Parathyroid adenoma (tissue), 2 donors: ENCODE results near the gene CDC42EP5.
"Not testable (repeated sequence)": the region's sequence is repeated elsewhere in the genome, so short reads cannot be mapped to it uniquely, and the experiment has no call there.

ENCODE experiments used
- H2AFZ ChIP-seq: fragments of 300-600 bp; sonication (generic); one replicate; pipeline ENCODE4 v1.7.0; 2017; ENCODE audit warnings: antibody characterized with exemption, mild to moderate bottlenecking
- H3K27ac ChIP-seq: fragments of 300-600 bp; sonication (generic); one replicate; pipeline ENCODE4 v1.7.0; 2017
- H3K27me3 ChIP-seq: fragments of 300-600 bp; sonication (generic); one replicate; pipeline ENCODE4 v1.7.0; 2017; ENCODE audit warnings: low read length; ENCODE audit not compliant: control insufficient read depth, insufficient read depth
- H3K36me3 ChIP-seq: fragments of 300-600 bp; sonication (generic); one replicate; pipeline ENCODE4 v1.7.0; 2017; ENCODE audit warnings: low read length; ENCODE audit not compliant: control insufficient read depth, insufficient read depth
- H3K4me1 ChIP-seq: fragments of 300-600 bp; sonication (generic); one replicate; pipeline ENCODE4 v1.7.0; 2017; ENCODE audit warnings: control low read depth
- H3K4me2 ChIP-seq: fragments of 300-600 bp; sonication (generic); one replicate; pipeline ENCODE4 v1.7.0; 2017; ENCODE audit warnings: low read length
- H3K4me3 ChIP-seq: fragments of 300-600 bp; sonication (generic); one replicate; pipeline ENCODE4 v1.7.0; 2017; ENCODE audit warnings: low read depth, low read length
- H3K79me2 ChIP-seq: fragments of 300-600 bp; sonication (generic); one replicate; pipeline ENCODE4 v1.7.0; 2017; ENCODE audit warnings: control low read depth
- H3K9ac ChIP-seq: fragments of 300-600 bp; sonication (generic); one replicate; pipeline ENCODE4 v1.7.0; 2017; ENCODE audit warnings: mild to moderate bottlenecking
- H3K9me3 ChIP-seq: fragments of 300-600 bp; sonication (generic); one replicate; pipeline ENCODE4 v1.7.0; 2017; ENCODE audit warnings: low read length; ENCODE audit not compliant: control insufficient read depth
- TF ChIP-seq, protein P1 (sequence below): fragments of 300-600 bp; sonication (generic); IDR thresholded peaks from one replicate; pipeline ENCODE4 v1.7.0; 2017; ENCODE audit warnings: antibody characterized with exemption, mild to moderate bottlenecking
- donor health status: primary hyperparathyroidism.

CDC42EP5 gene

DNA sequence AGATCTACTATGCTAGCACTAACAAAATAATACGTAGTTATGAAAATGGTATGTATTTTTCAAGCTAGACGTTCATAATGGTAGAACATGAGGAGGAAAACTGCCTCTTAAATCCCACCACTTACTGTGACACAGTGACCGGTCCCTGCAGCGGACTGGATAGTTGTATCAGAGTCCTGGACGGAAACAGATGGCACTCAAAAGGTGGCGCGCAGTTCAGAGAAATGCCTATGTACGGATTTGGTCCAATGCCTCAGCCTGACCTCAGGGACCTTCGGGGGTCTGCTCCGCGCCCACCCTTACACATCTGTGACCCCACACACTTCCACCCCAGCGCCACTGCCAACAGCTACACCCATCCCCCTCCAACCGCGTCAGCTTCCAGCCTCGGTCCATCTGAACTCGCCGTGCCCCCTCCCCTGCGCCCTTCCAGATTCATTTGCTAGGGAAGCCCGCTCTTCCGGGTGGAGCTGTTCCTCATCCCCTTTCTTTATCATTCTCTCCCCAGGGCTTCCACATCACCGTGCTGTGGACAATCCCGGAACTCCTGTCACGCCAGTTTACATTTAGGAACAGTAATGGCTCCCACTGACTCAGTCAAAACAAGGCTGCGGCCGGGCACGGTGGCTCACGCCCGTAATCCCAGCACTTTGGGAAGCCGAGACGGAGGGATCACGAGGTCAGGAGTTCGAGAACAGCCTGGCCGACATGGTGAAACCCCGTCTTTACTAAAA lies 24.9 kb downstream of the CDC42EP5 start:
- Histone ChIP-seq H3K79me2 (peaks cover 36% of the 10 kb centered on the region), H3K4me1 (peaks cover 13% of the 10 kb centered on the region), H3K27me3 (no peaks in the 10 kb centered on the region), H3K4me2 (peak overlapping the region; percentile 89), H2AFZ (peak overlapping the region; percentile 92), H3K4me3 (peak overlapping the region; percentile 99), H3K9me3 (no peaks in the 10 kb centered on the region), H3K9ac (peak overlapping the region; percentile 82), H3K36me3 (no peaks in the 10 kb centered on the region), H3K27ac (peak overlapping the region; percentile 94)
- TF ChIP-seq, protein P1, sequence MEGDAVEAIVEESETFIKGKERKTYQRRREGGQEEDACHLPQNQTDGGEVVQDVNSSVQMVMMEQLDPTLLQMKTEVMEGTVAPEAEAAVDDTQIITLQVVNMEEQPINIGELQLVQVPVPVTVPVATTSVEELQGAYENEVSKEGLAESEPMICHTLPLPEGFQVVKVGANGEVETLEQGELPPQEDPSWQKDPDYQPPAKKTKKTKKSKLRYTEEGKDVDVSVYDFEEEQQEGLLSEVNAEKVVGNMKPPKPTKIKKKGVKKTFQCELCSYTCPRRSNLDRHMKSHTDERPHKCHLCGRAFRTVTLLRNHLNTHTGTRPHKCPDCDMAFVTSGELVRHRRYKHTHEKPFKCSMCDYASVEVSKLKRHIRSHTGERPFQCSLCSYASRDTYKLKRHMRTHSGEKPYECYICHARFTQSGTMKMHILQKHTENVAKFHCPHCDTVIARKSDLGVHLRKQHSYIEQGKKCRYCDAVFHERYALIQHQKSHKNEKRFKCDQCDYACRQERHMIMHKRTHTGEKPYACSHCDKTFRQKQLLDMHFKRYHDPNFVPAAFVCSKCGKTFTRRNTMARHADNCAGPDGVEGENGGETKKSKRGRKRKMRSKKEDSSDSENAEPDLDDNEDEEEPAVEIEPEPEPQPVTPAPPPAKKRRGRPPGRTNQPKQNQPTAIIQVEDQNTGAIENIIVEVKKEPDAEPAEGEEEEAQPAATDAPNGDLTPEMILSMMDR: no peak

DNA sequence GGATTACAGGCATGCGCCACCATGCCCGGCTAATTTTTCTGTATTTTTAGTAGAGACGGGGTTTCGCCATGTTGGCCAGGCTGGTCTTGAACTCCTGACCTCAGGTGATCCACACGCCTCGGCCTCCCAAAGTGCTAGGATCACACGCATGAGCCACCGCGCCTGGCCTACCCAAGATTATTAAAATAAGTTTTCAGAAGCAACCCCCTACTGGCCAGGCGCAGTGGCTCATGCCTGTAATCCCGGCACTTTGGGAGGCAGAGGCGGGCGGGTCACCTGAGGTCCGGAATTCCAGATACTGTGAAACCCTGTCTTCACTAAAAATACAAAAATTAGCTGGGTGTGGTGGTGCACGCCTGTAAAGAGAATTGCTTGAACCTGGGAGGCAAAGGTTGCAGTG lies 26.7 kb downstream of the CDC42EP5 start:
- H3K9me3 ChIP-seq, H3K27ac ChIP-seq, H2AFZ ChIP-seq, H3K4me3 ChIP-seq, H3K9ac ChIP-seq, H3K36me3 ChIP-seq, H3K4me2 ChIP-seq, H3K27me3 ChIP-seq: not testable (repeated sequence)
- peaks cover 19% of the 10 kb centered on the region for H3K79me2 ChIP-seq
- H3K4me1 ChIP-seq: peaks cover 12% of the 10 kb centered on the region

DNA sequence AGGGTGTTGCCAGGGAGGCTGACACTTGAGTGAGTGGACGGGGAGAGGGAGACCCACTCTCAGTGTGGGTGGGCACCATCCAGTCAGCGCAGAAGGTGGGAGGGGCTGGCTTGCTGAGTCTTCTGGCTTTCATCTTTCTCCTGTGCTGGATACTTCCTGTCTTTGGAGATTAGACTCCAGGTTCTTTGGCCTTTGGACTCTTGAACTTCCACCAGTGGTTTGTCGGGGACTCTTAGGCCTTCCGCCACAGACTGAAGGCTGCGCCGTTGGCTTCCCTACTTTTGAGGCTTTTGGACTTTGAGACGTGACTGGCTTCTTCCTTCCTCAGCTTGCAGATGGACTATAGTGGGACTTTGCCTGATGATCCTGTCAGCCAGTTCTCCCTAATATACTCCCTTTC lies 28.4 kb downstream of the CDC42EP5 start:
- Histone ChIP-seq H3K4me1 (no peaks in the 10 kb centered on the region), H3K27me3 (no peaks in the 10 kb centered on the region), H2AFZ (no peak overlapping the region), H3K36me3 (no peaks in the 10 kb centered on the region), H3K4me2 (no peak overlapping the region), H3K4me3 (no peak overlapping the region), H3K27ac (no peak overlapping the region), H3K9ac (no peak overlapping the region), H3K9me3 (no peaks in the 10 kb centered on the region), H3K79me2 (peaks cover 5% of the 10 kb centered on the region)
- TF ChIP-seq, protein P1: no peak

DNA sequence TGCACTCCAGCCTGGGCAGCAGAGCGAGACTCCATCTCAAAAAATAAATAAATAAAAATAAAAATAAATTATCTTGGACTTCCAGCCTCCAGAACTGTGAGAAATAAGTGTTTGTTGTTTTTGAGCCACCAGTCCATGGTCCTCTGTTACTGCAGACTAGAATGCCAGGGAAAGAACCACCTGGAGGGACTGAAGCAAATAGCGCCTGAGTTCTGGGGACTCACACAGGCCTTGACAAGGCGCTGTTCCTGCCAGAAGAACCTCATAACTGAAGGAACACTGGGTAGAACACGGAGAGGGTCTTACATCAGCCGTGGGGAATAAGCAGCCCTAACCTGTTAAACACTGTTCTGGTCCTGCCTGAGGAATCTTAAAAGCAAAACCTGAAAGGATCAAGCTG lies 32.5 kb downstream of the CDC42EP5 start:
- Histone ChIP-seq H3K79me2 (peaks cover 4% of the 10 kb centered on the region), H3K27me3 (no peaks in the 10 kb centered on the region), H3K4me3 (no peak overlapping the region), H2AFZ (no peak overlapping the region), H3K4me2 (no peak overlapping the region), H3K4me1 (no peaks in the 10 kb centered on the region), H3K9ac (no peak overlapping the region), H3K27ac (no peak overlapping the region), H3K9me3 (no peaks in the 10 kb centered on the region), H3K36me3 (no peaks in the 10 kb centered on the region)
- TF ChIP-seq, protein P1: no peak

DNA sequence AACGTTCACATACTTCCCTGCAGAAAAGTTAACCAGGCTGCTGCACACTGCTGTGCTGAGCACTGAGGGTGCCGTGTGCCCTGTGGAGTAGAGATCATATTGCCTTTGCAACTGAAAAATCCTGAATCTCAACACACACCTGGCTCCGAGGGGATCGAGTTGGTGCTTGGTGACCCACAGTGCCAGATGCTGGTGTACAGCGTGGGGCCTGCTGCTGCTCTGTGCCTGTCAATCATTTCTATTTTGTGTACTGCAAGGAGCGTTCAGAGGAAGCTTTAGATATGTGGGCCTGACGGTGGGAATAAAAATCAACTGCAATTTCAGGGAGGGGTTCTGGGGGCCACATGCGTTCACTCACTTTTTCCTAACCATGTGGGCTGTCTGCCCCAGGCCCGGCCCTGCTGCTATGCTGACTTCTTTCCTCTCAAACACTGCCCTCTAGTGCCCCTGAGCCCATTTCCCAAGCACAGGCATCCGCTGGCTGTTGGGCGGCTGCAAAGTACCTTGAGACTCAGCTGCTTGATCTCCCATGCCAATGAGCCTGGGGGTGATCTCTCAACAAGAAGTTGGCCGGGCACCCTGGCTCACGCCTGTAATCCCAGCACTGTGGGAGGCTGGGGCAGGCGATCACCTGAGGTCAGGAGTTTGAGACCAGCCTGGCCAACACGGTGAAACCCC lies 33.8 kb downstream of the CDC42EP5 start:
- Histone ChIP-seq H3K4me2 (no peak overlapping the region), H3K9ac (no peak overlapping the region), H3K4me3 (no peak overlapping the region), H3K27ac (no peak overlapping the region), H3K4me1 (peaks cover 2% of the 10 kb centered on the region), H3K36me3 (no peaks in the 10 kb centered on the region), H3K27me3 (no peaks in the 10 kb centered on the region), H3K79me2 (peaks cover 4% of the 10 kb centered on the region), H2AFZ (no peak overlapping the region), H3K9me3 (no peaks in the 10 kb centered on the region)
- TF ChIP-seq, protein P1: no peak
